ENCODE measurements around the gene C9orf78.

DNA sequence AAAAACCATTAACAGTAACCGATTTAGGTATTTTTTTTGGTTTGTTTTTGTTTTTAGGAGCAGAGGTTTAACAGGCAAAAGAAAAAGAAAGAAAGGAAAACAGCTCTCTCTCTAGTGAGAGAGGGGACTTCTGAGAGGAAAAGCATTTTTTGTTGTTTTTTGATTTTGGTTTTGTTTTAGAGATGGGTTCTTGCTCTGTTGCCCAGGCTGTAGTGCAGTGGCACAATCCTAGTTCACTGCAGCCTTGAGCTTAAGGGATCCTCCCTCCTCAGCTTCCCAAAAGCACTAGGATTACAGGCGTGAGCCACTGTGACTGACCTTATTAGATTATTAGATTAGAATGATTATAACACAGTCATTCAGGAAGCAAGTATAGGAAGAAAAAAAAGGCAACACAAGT, 10.3 kb upstream of the C9orf78 start:
- TF ChIP-seq, protein P1, sequence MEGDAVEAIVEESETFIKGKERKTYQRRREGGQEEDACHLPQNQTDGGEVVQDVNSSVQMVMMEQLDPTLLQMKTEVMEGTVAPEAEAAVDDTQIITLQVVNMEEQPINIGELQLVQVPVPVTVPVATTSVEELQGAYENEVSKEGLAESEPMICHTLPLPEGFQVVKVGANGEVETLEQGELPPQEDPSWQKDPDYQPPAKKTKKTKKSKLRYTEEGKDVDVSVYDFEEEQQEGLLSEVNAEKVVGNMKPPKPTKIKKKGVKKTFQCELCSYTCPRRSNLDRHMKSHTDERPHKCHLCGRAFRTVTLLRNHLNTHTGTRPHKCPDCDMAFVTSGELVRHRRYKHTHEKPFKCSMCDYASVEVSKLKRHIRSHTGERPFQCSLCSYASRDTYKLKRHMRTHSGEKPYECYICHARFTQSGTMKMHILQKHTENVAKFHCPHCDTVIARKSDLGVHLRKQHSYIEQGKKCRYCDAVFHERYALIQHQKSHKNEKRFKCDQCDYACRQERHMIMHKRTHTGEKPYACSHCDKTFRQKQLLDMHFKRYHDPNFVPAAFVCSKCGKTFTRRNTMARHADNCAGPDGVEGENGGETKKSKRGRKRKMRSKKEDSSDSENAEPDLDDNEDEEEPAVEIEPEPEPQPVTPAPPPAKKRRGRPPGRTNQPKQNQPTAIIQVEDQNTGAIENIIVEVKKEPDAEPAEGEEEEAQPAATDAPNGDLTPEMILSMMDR (IDR thresholded peaks at IDR 0.05) = no peak
- TF ChIP-seq EP300 (IDR thresholded peaks at IDR 0.05) = no peak
- TF ChIP-seq POLR2A (IDR thresholded peaks at IDR 0.05) = no peak
- no peak for TF ChIP-seq POLR2AphosphoS5 (IDR thresholded peaks at IDR 0.05)

Data from suprapubic skin (tissue), 4 donors.